ENCODE measurements around the gene TIMM21.

Gene TIMM21

DNA sequence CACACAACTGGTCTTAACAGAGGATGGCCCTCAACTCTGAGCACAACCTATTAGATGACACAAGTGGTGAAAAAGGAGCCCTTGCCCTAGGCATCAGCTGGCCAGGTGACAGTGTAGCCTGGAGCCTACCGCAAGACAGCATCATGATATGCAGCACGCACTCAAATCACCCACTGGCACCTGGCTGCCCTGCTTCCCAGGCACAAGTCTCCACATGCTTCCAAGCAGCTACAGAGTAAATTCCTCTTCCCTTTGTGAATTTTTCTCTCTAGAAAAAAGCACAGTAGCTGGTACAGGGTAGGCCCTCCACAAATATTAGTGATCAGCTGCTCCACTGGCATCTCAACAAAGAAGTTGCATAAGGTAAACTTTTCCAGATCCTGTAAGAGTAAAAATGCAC is 6.7 kb upstream of the TIMM21 start:
- TF ChIP-seq EZH2phosphoT487 (IDR thresholded peaks at IDR 0.05; ENCODE audit: borderline replicate concordance) = no peak
- TF ChIP-seq, protein P1, sequence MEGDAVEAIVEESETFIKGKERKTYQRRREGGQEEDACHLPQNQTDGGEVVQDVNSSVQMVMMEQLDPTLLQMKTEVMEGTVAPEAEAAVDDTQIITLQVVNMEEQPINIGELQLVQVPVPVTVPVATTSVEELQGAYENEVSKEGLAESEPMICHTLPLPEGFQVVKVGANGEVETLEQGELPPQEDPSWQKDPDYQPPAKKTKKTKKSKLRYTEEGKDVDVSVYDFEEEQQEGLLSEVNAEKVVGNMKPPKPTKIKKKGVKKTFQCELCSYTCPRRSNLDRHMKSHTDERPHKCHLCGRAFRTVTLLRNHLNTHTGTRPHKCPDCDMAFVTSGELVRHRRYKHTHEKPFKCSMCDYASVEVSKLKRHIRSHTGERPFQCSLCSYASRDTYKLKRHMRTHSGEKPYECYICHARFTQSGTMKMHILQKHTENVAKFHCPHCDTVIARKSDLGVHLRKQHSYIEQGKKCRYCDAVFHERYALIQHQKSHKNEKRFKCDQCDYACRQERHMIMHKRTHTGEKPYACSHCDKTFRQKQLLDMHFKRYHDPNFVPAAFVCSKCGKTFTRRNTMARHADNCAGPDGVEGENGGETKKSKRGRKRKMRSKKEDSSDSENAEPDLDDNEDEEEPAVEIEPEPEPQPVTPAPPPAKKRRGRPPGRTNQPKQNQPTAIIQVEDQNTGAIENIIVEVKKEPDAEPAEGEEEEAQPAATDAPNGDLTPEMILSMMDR (conservative IDR thresholded peaks at IDR 0.05; ENCODE audit: low read length) = no peak
- H2AFZ ChIP-seq (ENCODE audit: low read length) = no peak overlapping the region
- no peaks in the 10 kb centered on the region for H3F3A ChIP-seq (ENCODE audit: low read depth)
- no peaks in the 10 kb centered on the region for H3K4me1 ChIP-seq (ENCODE audit: insufficient read depth, low read length, poor library complexity, severe bottlenecking)
- no peak overlapping the region for H3K9ac ChIP-seq (ENCODE audit: low read depth, low read length, poor library complexity, severe bottlenecking)
- H3K27me3 ChIP-seq (ENCODE audit: insufficient read depth, low read length, poor library complexity, severe bottlenecking) = no peaks in the 10 kb centered on the region
- H3K79me2 ChIP-seq (ENCODE audit: insufficient read depth, low read length) = no peaks in the 10 kb centered on the region
- H3K9me3 ChIP-seq (ENCODE audit: insufficient read depth, low read depth, low read length) = no peaks in the 10 kb centered on the region
- H4K20me1 ChIP-seq (ENCODE audit: insufficient read depth, low read length, poor library complexity, severe bottlenecking) = no peaks in the 10 kb centered on the region
- H3K4me3 ChIP-seq (ENCODE audit: low read length, poor library complexity, severe bottlenecking) = no peak overlapping the region
- no peaks in the 10 kb centered on the region for H3K36me3 ChIP-seq (ENCODE audit: insufficient read depth, low read length)
- H3K9me2 ChIP-seq (replicated peaks; ENCODE audit: low read depth, low read length) = no peaks in the 10 kb centered on the region
- H3K4me2 ChIP-seq (ENCODE audit: low read depth, low read length, poor library complexity, severe bottlenecking) = no peak overlapping the region

DNA sequence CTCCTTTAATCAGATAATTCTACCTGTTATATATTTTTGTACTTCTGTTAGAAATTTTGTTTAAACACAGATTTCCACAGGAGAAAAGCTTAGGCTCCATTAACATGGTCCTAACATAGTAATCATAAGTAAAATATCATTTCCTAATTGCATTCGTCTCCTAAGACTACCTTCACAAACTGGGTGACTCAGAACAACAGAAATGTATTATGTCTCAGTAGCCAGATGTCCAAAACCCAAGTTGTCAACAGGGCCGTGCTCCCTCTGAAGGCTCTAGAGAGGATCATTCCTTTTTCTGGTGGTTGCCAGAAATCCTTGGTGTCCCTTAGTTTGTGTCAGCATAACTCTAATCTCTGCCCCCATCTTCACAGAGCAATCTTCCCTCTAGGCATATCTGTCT is 6.1 kb upstream of the TIMM21 start:
- no peaks in the 10 kb centered on the region for H3K36me3 ChIP-seq (ENCODE audit: insufficient read depth, low read length)
- no peaks in the 10 kb centered on the region for H3K79me2 ChIP-seq (ENCODE audit: insufficient read depth, low read length)
- H4K20me1 ChIP-seq (ENCODE audit: insufficient read depth, low read length, poor library complexity, severe bottlenecking) = no peaks in the 10 kb centered on the region
- no peaks in the 10 kb centered on the region for H3K27me3 ChIP-seq (ENCODE audit: insufficient read depth, low read length, poor library complexity, severe bottlenecking)
- peaks cover 4% of the 10 kb centered on the region for H3K4me1 ChIP-seq (ENCODE audit: insufficient read depth, low read length, poor library complexity, severe bottlenecking)
- no peaks in the 10 kb centered on the region for H3K9me3 ChIP-seq (ENCODE audit: insufficient read depth, low read depth, low read length)
- no peak overlapping the region for H2AFZ ChIP-seq (ENCODE audit: low read length)
- H3K4me2 ChIP-seq (ENCODE audit: low read depth, low read length, poor library complexity, severe bottlenecking) = no peak overlapping the region
- no peaks in the 10 kb centered on the region for H3K9me2 ChIP-seq (replicated peaks; ENCODE audit: low read depth, low read length)
- no peaks in the 10 kb centered on the region for H3F3A ChIP-seq (ENCODE audit: low read depth)
- no peak overlapping the region for H3K4me3 ChIP-seq (ENCODE audit: low read length, poor library complexity, severe bottlenecking)
- no peak for TF ChIP-seq EZH2phosphoT487 (IDR thresholded peaks at IDR 0.05; ENCODE audit: borderline replicate concordance)
- TF ChIP-seq, protein P1 (conservative IDR thresholded peaks at IDR 0.05; ENCODE audit: low read length) = no peak
- H3K9ac ChIP-seq (ENCODE audit: low read depth, low read length, poor library complexity, severe bottlenecking) = no peak overlapping the region

DNA sequence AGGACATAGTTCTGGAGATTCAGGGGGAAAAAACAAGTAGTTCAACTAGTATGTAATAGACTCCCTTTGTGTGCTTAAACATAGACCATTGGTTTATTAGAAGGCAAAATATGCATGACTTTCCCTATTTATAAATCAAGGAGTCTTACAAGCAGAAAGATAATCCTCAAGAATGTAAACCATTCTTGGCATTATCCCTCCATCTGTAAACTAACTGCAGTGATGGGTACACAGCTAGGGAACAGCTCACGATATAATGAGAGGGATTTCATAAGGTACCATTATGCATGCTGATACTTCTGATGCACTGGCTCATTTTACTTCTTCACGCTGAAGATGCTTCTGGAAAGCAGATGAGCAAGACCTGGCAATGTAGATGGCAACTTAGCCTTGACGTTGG is 1.6 kb upstream of the TIMM21 start:
- Histone ChIP-seq H3K4me3 (ENCODE audit: low read length, poor library complexity, severe bottlenecking) (peak overlapping the region; percentile 97), H3K9ac (ENCODE audit: low read depth, low read length, poor library complexity, severe bottlenecking) (peak overlapping the region; percentile 99)

More for the DNA sequence above, 1.6 kb upstream of the TIMM21 start:
- peaks cover 3% of the 10 kb centered on the region; the same call in 1 of the 2 replicates for H3F3A ChIP-seq (ENCODE audit: low read depth)
- H3K4me2 ChIP-seq (ENCODE audit: low read depth, low read length, poor library complexity, severe bottlenecking) = peak overlapping the region; percentile 97
- H3K27me3 ChIP-seq (ENCODE audit: insufficient read depth, low read length, poor library complexity, severe bottlenecking) = no peaks in the 10 kb centered on the region
- H4K20me1 ChIP-seq (ENCODE audit: insufficient read depth, low read length, poor library complexity, severe bottlenecking) = peaks cover 3% of the 10 kb centered on the region
- TF ChIP-seq EZH2phosphoT487 (IDR thresholded peaks at IDR 0.05; ENCODE audit: borderline replicate concordance) = no peak
- TF ChIP-seq, protein P1 (conservative IDR thresholded peaks at IDR 0.05; ENCODE audit: low read length) = no peak
- H2AFZ ChIP-seq (ENCODE audit: low read length) = peak overlapping the region; percentile 75; the same call in 1 of the 2 replicates
- H3K9me3 ChIP-seq (ENCODE audit: insufficient read depth, low read depth, low read length) = no peaks in the 10 kb centered on the region
- H3K36me3 ChIP-seq (ENCODE audit: insufficient read depth, low read length) = no peaks in the 10 kb centered on the region
- peaks cover 34% of the 10 kb centered on the region for H3K79me2 ChIP-seq (ENCODE audit: insufficient read depth, low read length)
- no peaks in the 10 kb centered on the region for H3K9me2 ChIP-seq (replicated peaks; ENCODE audit: low read depth, low read length)
- H3K4me1 ChIP-seq (ENCODE audit: insufficient read depth, low read length, poor library complexity, severe bottlenecking) = peaks cover 35% of the 10 kb centered on the region
